SIG-M5 (cell line): ENCODE data around the gene TSPAN6.

ENCODE experiments used
- DNase-seq: peaks from one replicate; lab custom pipeline; 2025; lab: John Stamatoyannopoulos, UW

The TSPAN6 gene

GRCh38 chrX:100647739-100648138, 11.1 kb upstream of the TSPAN6 start:
- no peak for DNase-seq

GRCh38 chrX:100647095-100647494, 10.5 kb upstream of the TSPAN6 start:
- DNase-seq: no peak

- no peak for DNase-seq
Measured at GRCh38 chrX:100645106-100645505, 8.5 kb upstream of the TSPAN6 start.

GRCh38 chrX:100643956-100644860, 7.6 kb upstream of the TSPAN6 start, which contains the start of gene SRPX2:
TSS of gene SRPX2 (plus strand) at chrX:100644199. CDS start at chrX:100646323, 2,124 bp downstream.
- no peak for DNase-seq

- DNase-seq: no peak
Measured at GRCh38 chrX:100643212-100643611, 6.6 kb upstream of the TSPAN6 start.

GRCh38 chrX:100642290-100642689, 5.7 kb upstream of the TSPAN6 start:
- no peak for DNase-seq

- DNase-seq: no peak
Measured at GRCh38 chrX:100635989-100636320, 651 bp downstream of the TSPAN6 start.

- DNase-seq: no peak
Measured at GRCh38 chrX:100635040-100635439, 1.6 kb downstream of the TSPAN6 start.

- DNase-seq: no peak
Measured at GRCh38 chrX:100625985-100626491, 10.6 kb downstream of the TSPAN6 start.

- DNase-seq: no peak
Measured at GRCh38 chrX:100623001-100623400, 13.6 kb downstream of the TSPAN6 start.

- no peak for DNase-seq
Measured at GRCh38 chrX:100615005-100615404, 21.6 kb downstream of the TSPAN6 start.

GRCh38 chrX:100611951-100612350, 24.7 kb downstream of the TSPAN6 start:
- DNase-seq: no peak

GRCh38 chrX:100609591-100609990, 27.0 kb downstream of the TSPAN6 start:
- DNase-seq: no peak

GRCh38 chrX:100606753-100607152, 29.9 kb downstream of the TSPAN6 start:
- DNase-seq: no peak

- no peak for DNase-seq
Measured at GRCh38 chrX:100600758-100601157, 35.8 kb downstream of the TSPAN6 start.

GRCh38 chrX:100600340-100600739, 36.3 kb downstream of the TSPAN6 start:
- no peak for DNase-seq

GRCh38 chrX:100599456-100599855, 37.1 kb downstream of the TSPAN6 start:
- no peak for DNase-seq

GRCh38 chrX:100596601-100597000, 40.0 kb downstream of the TSPAN6 start:
- DNase-seq: no peak

- no peak for DNase-seq
Measured at GRCh38 chrX:100593581-100593980, 43.0 kb downstream of the TSPAN6 start.

- no peak for DNase-seq
Measured at GRCh38 chrX:100593126-100593525, 43.5 kb downstream of the TSPAN6 start.

GRCh38 chrX:100591256-100592051, 45.2 kb downstream of the TSPAN6 start:
- no peak for DNase-seq

GRCh38 chrX:100587861-100588260, 48.7 kb downstream of the TSPAN6 start:
- DNase-seq: no peak

GRCh38 chrX:100586747-100587146, 49.9 kb downstream of the TSPAN6 start:
- DNase-seq: no peak
